CD8-positive, alpha-beta memory T cell (primary cell): Measurements from ENCODE around the gene VAT1. TPM values are rescaled to one million over a fixed set of nuclear protein-coding genes. Genes with fewer than 3 reads are reported as not detected.
"Not testable (repeated sequence)": the region's sequence is repeated elsewhere in the genome, so short reads cannot be mapped to it uniquely, and the experiment has no call there.

ENCODE experiments used
- CTCF ChIA-PET: fragments of 350-600 bp; sonication (Branson Sonifier 250); formaldehyde crosslinking; loops from one replicate; lab custom pipeline; 2021; ENCODE audit warnings: antibody characterized with exemption; lab: Charles Lee
- POLR2A ChIA-PET: fragments of 350-600 bp; sonication (Branson Sonifier 250); formaldehyde crosslinking; loops from one replicate; lab custom pipeline; 2021; ENCODE audit warnings: antibody characterized with exemption; lab: Charles Lee
- DNase-seq, 5 donors: peaks; one replicate each; pipeline versions ENCODE4 v3.0.0 to v3.0.0-alpha.2; 2020 to 2022; ENCODE audit warnings: mixed read lengths in 1 of 5
- H3K27ac ChIP-seq: one replicate; pipeline ENCODE4 v1.7.0; 2013; ENCODE audit warnings: low read depth, mild to moderate bottlenecking, low read length, moderate library complexity
- H3K27me3 ChIP-seq: 2 replicates; pipeline ENCODE4 v1.7.0; 2013; ENCODE audit warnings: low read length, mild to moderate bottlenecking; ENCODE audit not compliant: insufficient read depth, poor library complexity, severe bottlenecking
- H3K36me3 ChIP-seq: 2 replicates; pipeline ENCODE4 v1.7.0; 2013; ENCODE audit warnings: mild to moderate bottlenecking, low read length, moderate library complexity; ENCODE audit not compliant: insufficient read depth
- H3K4me1 ChIP-seq: 2 replicates; pipeline ENCODE4 v1.7.0; 2013; ENCODE audit warnings: mild to moderate bottlenecking, low read length, moderate library complexity; ENCODE audit not compliant: insufficient read depth
- H3K4me3 ChIP-seq: 2 replicates; pipeline ENCODE4 v1.7.0; 2013; ENCODE audit warnings: mild to moderate bottlenecking, low read length
- H3K9me3 ChIP-seq: 2 replicates; pipeline ENCODE4 v1.7.0; 2013; ENCODE audit warnings: mild to moderate bottlenecking, low read length
- H3K27ac Mint-ChIP-seq, 8 donors: one replicate each; pipeline ENCODE4 v1.8.0; 2020 to 2021; ENCODE audit warnings: mixed read lengths in 8 of 8, mild to moderate bottlenecking in 6 of 8, inconsistent platforms in 3 of 8, moderate library complexity in 3 of 8
- H3K27me3 Mint-ChIP-seq, 2 donors: one replicate each; pipeline ENCODE4 v1.8.0; 2020 to 2021; ENCODE audit warnings: mixed read lengths in 2 of 2, mild to moderate bottlenecking in 1 of 2, moderate library complexity in 1 of 2
- H3K36me3 Mint-ChIP-seq, 3 donors: one replicate each; pipeline ENCODE4 v1.8.0; 2020 to 2021; ENCODE audit warnings: mixed read lengths in 3 of 3, inconsistent platforms in 1 of 3, mild to moderate bottlenecking in 1 of 3
- H3K4me1 Mint-ChIP-seq, 3 donors: one replicate each; pipeline ENCODE4 v1.8.0; 2020 to 2021; ENCODE audit warnings: mixed read lengths in 3 of 3, inconsistent platforms in 1 of 3, mild to moderate bottlenecking in 1 of 3
- H3K4me3 Mint-ChIP-seq, 7 donors: one replicate each; pipeline ENCODE4 v1.8.0; 2020 to 2021; ENCODE audit warnings: mixed read lengths in 7 of 7, mild to moderate bottlenecking in 6 of 7, moderate library complexity in 4 of 7, inconsistent platforms in 2 of 7
- H3K9me3 Mint-ChIP-seq, 5 donors: one replicate each; pipeline ENCODE4 v1.8.0; 2020 to 2022; ENCODE audit warnings: mixed read lengths in 5 of 5, mild to moderate bottlenecking in 3 of 5, moderate library complexity in 2 of 5, inconsistent platforms in 1 of 5
- polyA plus RNA-seq: library from polyadenylated mRNA; unstranded; fragments of 300-500 nt; fragmentation: Illumina TruSeq; gene quantifications from one replicate; pipeline ENCODE4 v1.2.3, GENCODE V29; 2021
- total RNA-seq, 2 experiments: library from RNA; stranded (reverse); gene quantifications; one replicate each; pipeline ENCODE4 v1.2.3, GENCODE V29; 2021

The VAT1 gene
- total and polyA plus RNA-seq, 3 experiments from 2014 or later = 31.1 to 42.2 (median 35.9) TPM

GRCh38 chr17:42989141-42989540 lies 33.0 kb downstream of the VAT1 start:
- no peaks in the 10 kb centered on the region for H3K9me3 ChIP-seq
- H3K27me3 Mint-ChIP-seq = no peaks in the 10 kb centered on the region
- no peak overlapping the region for H3K4me3 Mint-ChIP-seq
- ChIA-PET POLR2A (no interaction called here), CTCF (interaction anchor here (2.8 kb wide), 1 partner anchor 9 kb away, joined by 12 read pairs; the partner anchor contains the start of gene RPL27)
- H3K27me3 ChIP-seq = no peaks in the 10 kb centered on the region
- peaks cover 4 to 15% (median 7%) of the 10 kb centered on the region in 3 donors for H3K4me1 Mint-ChIP-seq
- H3K4me3 ChIP-seq = no peak overlapping the region
- DNase-seq = no peak
- peaks cover 36% of the 10 kb centered on the region for H3K36me3 ChIP-seq
- H3K27ac ChIP-seq = no peak overlapping the region
- H3K9me3 Mint-ChIP-seq = no peaks in the 10 kb centered on the region
- peaks cover 5 to 83% (median 15%) of the 10 kb centered on the region in 3 donors for H3K36me3 Mint-ChIP-seq
- peak overlapping the region in 1 of 8 donors; percentile 91 for H3K27ac Mint-ChIP-seq
- H3K4me1 ChIP-seq = no peaks in the 10 kb centered on the region

GRCh38 chr17:42985225-42985624 lies 37.0 kb downstream of the VAT1 start:
- Histone ChIP-seq H3K4me1 (peaks cover 13% of the 10 kb centered on the region), H3K27me3 (no peaks in the 10 kb centered on the region), H3K4me3 (no peak overlapping the region), H3K9me3 (no peaks in the 10 kb centered on the region), H3K36me3 (peaks cover 15% of the 10 kb centered on the region), H3K27ac (no peak overlapping the region)
- Mint-ChIP-seq H3K4me1 (peaks cover 21 to 40% (median 23%) of the 10 kb centered on the region in 3 donors), H3K36me3 (peaks cover 3 to 69% (median 11%) of the 10 kb centered on the region in 3 donors), H3K4me3 (peak overlapping the region in 1 of 7 donors; percentile 70), H3K9me3 (no peaks in the 10 kb centered on the region), H3K27ac (peak overlapping the region in 3 of 8 donors; percentile 12 to 52 (median 46)), H3K27me3 (peaks cover 0 to 2% of the 10 kb centered on the region in 2 donors)
- ChIA-PET POLR2A (interaction anchor here (0.6 kb wide), 1 partner anchor 54 kb away, joined by 3 read pairs; no protein-coding TSS in a partner anchor), CTCF (no interaction called here)
- DNase-seq = no peak

- Mint-ChIP-seq H3K4me3 (peak overlapping the region; percentile 57 to 99 (median 93)), H3K36me3 (peaks cover 0 to 42% (median 2%) of the 10 kb centered on the region in 3 donors), H3K27me3 (peaks cover 0 to 5% of the 10 kb centered on the region in 2 donors), H3K9me3 (no peaks in the 10 kb centered on the region), H3K4me1 (peaks cover 27 to 50% (median 34%) of the 10 kb centered on the region in 3 donors), H3K27ac (peak overlapping the region in 6 of 8 donors; percentile 7 to 81 (median 56))
- no peaks in the 10 kb centered on the region for H3K36me3 ChIP-seq
- no peak overlapping the region for H3K27ac ChIP-seq
- no peaks in the 10 kb centered on the region for H3K9me3 ChIP-seq
- no peak for DNase-seq
- H3K27me3 ChIP-seq = no peaks in the 10 kb centered on the region
- ChIA-PET CTCF (no interaction called here), POLR2A (no interaction called here)
- peaks cover 20% of the 10 kb centered on the region for H3K4me1 ChIP-seq
- H3K4me3 ChIP-seq = no peak overlapping the region
Observed at GRCh38 chr17:42982266-42982665, 39.9 kb downstream of the VAT1 start.

- Histone ChIP-seq H3K27ac (peak overlapping the region; percentile 70), H3K27me3 (no peaks in the 10 kb centered on the region), H3K36me3 (no peaks in the 10 kb centered on the region), H3K9me3 (no peaks in the 10 kb centered on the region), H3K4me3 (peak overlapping the region; percentile 88), H3K4me1 (peaks cover 20% of the 10 kb centered on the region)
- peak overlapping the region; percentile 89 to 99 (median 96) for H3K4me3 Mint-ChIP-seq
- ChIA-PET POLR2A (interaction anchor here (1.0 kb wide), 1 partner anchor 17 kb away, joined by 10 read pairs; the partner anchor contains the start of gene RPL27), CTCF (interaction anchor here (0.6 to 3.5 kb wide), 3 partner anchors 10 to 44 kb away, joined by 3 to 12 read pairs (median 3); partner anchors contain the start of gene RPL27)
- H3K9me3 Mint-ChIP-seq = no peaks in the 10 kb centered on the region
- peak overlapping the region; percentile 76 to 99 (median 96) for H3K27ac Mint-ChIP-seq
- peaks cover 0 to 5% of the 10 kb centered on the region in 2 donors for H3K27me3 Mint-ChIP-seq
- peak; percentile 42 to 65 (median 59) for DNase-seq
- peaks cover 0 to 34% (median 2%) of the 10 kb centered on the region in 3 donors for H3K36me3 Mint-ChIP-seq
- peaks cover 27 to 49% (median 34%) of the 10 kb centered on the region in 3 donors for H3K4me1 Mint-ChIP-seq
Observed at GRCh38 chr17:42980766-42981397, 41.3 kb downstream of the VAT1 start.

GRCh38 chr17:42980274-42980765 lies 41.9 kb downstream of the VAT1 start, which contains the start of gene RUNDC1:
Gene RUNDC1 (plus strand): TSS chr17:42980565. CDS start chr17:42980577, 12 bp downstream.
- peaks cover 0 to 5% of the 10 kb centered on the region in 2 donors for H3K27me3 Mint-ChIP-seq
- CTCF ChIA-PET = interaction anchor here (0.6 to 3.5 kb wide), 4 partner anchors 10 to 44 kb away, joined by 3 to 12 read pairs (median 3); partner anchors contain the start of gene RPL27

GRCh38 chr17:42979511-42980273 lies 42.5 kb downstream of the VAT1 start, which contains the start of gene PTGES3L:
Gene PTGES3L (minus strand): TSS chr17:42980080. CDS start chr17:42980053, 27 bp downstream.
- H3K9me3 Mint-ChIP-seq = no peaks in the 10 kb centered on the region
- DNase-seq = peak in 2 of 5 donors; percentile 5 to 6
- Histone ChIP-seq H3K4me3 (peak within 1 kb of the TSS; percentile 88), H3K36me3 (no peaks in the 10 kb centered on the region), H3K4me1 (peaks cover 20% of the 10 kb centered on the region), H3K27me3 (no peaks in the 10 kb centered on the region), H3K9me3 (no peaks in the 10 kb centered on the region), H3K27ac (peak within 1 kb of the TSS; percentile 70)
- peak within 1 kb of the TSS; percentile 76 to 99 (median 98) for H3K27ac Mint-ChIP-seq
- H3K36me3 Mint-ChIP-seq = peaks cover 0 to 25% (median 0%) of the 10 kb centered on the region in 3 donors
- peaks cover 24 to 39% (median 30%) of the 10 kb centered on the region in 3 donors for H3K4me1 Mint-ChIP-seq
- H3K27me3 Mint-ChIP-seq = peaks cover 0 to 5% of the 10 kb centered on the region in 2 donors
- POLR2A ChIA-PET = interaction anchor here (1.0 kb wide), 1 partner anchor 18 kb away, joined by 3 read pairs; the partner anchor contains the start of gene RPL27
- CTCF ChIA-PET = interaction anchor here (1.8 to 3.5 kb wide), 2 partner anchors 10 to 18 kb away, joined by 3 to 12 read pairs; partner anchors contain the start of gene RPL27
- H3K4me3 Mint-ChIP-seq = peak within 1 kb of the TSS; percentile 89 to 99 (median 97)

More at GRCh38 chr17:42980274-42980765, 41.9 kb downstream of the VAT1 start, which contains the start of gene RUNDC1:
- Mint-ChIP-seq H3K9me3 (no peaks in the 10 kb centered on the region), H3K4me1 (peaks cover 27 to 44% (median 34%) of the 10 kb centered on the region in 3 donors), H3K4me3 (peak within 1 kb of the TSS; percentile 89 to 99 (median 97)), H3K36me3 (peaks cover 0 to 30% (median 2%) of the 10 kb centered on the region in 3 donors), H3K27ac (peak within 1 kb of the TSS; percentile 76 to 99 (median 98))
- Histone ChIP-seq H3K9me3 (no peaks in the 10 kb centered on the region), H3K36me3 (no peaks in the 10 kb centered on the region), H3K27ac (peak within 1 kb of the TSS; percentile 70), H3K4me1 (peaks cover 20% of the 10 kb centered on the region), H3K4me3 (peak within 1 kb of the TSS; percentile 88), H3K27me3 (no peaks in the 10 kb centered on the region)
- POLR2A ChIA-PET = interaction anchor here (1.0 kb wide), 2 partner anchors 17 to 18 kb away, joined by 3 to 10 read pairs; partner anchors contain the start of gene RPL27
- DNase-seq = peak; percentile 86 to 94 (median 89)

GRCh38 chr17:42975701-42976100 lies 46.5 kb downstream of the VAT1 start:
- H3K27ac Mint-ChIP-seq, H3K27ac ChIP-seq, H3K27me3 ChIP-seq, H3K9me3 Mint-ChIP-seq, H3K4me1 ChIP-seq, H3K27me3 Mint-ChIP-seq, H3K9me3 ChIP-seq, H3K36me3 Mint-ChIP-seq, H3K36me3 ChIP-seq, CTCF ChIA-PET, DNase-seq, POLR2A ChIA-PET, H3K4me3 ChIP-seq: not testable (repeated sequence)
- Mint-ChIP-seq H3K4me3 (peak overlapping the region in 1 of 7 donors; percentile 47), H3K4me1 (peaks cover 8 to 14% (median 14%) of the 10 kb centered on the region in 3 donors)
